D721Med (cell line): ENCODE results near the gene SMAD3.

Source experiments
- DNase-seq: peaks from one replicate; pipeline ENCODE4 v3.0.0; 2011; ENCODE audit warnings: low spot score; ENCODE audit not compliant: insufficient read length
- FAIRE-seq: peaks from 2 replicates; lab custom pipeline; 2011; peaks lifted over from hg19 to GRCh38; lab: Jason Lieb, UNC
- TF ChIP-seq, protein P1 (sequence below): IDR thresholded peaks from 2 replicates; pipeline ENCODE4 v1.5.1; 2012; ENCODE audit warnings: mild to moderate bottlenecking, control low read depth; ENCODE audit not compliant: insufficient read depth; ENCODE audit errors: missing control alignments

SMAD3 gene

DNA sequence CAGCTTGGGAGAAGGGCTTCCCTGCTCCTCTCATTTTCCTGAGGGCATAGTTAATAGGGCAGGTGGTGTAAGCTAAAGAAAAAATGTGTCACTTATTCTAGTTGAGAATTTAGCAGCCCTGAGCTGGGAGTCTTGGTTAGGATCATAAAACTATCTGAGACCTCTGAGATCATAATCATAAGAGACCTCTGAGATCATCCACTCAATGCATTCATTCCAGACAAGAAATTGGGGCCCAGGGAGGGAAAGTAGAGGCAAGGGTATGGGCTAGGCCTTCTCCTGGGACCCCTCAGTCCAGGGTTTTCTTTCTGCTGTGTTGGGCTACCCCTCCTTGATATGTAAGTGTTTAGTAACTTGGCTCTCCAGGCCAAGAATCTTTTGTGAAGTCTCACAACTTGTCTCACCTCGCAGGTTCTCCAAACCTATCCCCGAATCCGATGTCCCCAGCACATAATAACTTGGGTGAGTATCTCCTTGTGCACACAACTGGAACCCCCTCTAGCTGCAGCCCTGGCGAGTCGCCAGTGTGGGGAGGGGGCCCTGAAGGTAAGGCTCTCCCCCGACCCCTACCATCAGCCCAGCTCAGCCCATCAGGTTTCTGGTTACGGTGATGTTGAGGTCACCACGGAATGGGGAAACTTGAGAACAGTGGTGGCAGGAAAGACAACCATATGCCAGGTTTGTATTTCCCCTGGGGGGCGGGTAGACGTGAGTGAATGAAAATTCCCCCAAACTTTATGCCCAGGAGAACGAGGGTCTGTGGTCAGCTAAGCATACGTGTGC lies 104.9 kb downstream of the SMAD3 start:
- TF ChIP-seq, protein P1, sequence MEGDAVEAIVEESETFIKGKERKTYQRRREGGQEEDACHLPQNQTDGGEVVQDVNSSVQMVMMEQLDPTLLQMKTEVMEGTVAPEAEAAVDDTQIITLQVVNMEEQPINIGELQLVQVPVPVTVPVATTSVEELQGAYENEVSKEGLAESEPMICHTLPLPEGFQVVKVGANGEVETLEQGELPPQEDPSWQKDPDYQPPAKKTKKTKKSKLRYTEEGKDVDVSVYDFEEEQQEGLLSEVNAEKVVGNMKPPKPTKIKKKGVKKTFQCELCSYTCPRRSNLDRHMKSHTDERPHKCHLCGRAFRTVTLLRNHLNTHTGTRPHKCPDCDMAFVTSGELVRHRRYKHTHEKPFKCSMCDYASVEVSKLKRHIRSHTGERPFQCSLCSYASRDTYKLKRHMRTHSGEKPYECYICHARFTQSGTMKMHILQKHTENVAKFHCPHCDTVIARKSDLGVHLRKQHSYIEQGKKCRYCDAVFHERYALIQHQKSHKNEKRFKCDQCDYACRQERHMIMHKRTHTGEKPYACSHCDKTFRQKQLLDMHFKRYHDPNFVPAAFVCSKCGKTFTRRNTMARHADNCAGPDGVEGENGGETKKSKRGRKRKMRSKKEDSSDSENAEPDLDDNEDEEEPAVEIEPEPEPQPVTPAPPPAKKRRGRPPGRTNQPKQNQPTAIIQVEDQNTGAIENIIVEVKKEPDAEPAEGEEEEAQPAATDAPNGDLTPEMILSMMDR = no peak

DNA sequence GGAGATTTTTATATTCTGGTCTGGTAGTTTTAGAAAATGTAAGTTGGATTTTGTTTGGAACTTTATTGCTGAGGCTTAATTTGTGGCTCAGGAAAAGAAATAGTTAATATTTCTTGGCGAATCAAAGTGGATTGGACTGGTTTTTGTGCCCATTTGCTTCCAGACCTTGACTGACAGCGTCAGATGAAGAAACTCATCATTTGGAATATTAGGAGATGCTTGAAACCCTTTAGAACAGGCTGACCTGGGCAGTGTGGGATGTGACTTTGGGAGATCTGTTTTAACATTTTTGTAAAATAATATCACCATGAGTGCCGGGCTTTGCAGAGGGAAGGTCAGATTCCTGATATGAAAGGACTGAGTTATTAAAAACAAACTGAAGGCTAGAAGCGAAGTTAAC lies 106.1 kb downstream of the SMAD3 start:
- no peak for DNase-seq
- no peak for FAIRE-seq
- TF ChIP-seq, protein P1 = no peak

More for the DNA sequence above, 104.9 kb downstream of the SMAD3 start:
- no peak for FAIRE-seq
- no peak for DNase-seq

DNA sequence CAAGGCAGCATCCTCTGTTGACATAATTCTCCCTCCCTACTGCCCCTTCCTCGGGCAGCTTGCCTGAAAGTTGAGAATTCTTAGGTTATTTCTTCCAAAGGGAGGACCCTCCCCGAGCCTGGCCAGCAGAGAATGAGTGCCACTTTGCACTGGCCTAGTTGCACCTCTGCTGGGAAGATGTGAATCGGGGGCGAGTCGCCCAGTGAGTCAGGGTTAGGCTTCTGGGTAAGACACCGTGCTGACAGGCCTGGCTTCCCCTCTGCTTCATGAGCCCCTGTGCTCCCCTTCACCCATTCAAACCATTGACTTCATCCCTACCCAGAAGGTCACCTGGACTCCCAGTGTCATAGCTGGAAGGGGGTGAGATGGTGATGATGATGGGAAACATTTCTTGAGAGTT lies 106.8 kb downstream of the SMAD3 start:
- TF ChIP-seq, protein P1 = no peak
- FAIRE-seq = no peak
- DNase-seq = no peak

DNA sequence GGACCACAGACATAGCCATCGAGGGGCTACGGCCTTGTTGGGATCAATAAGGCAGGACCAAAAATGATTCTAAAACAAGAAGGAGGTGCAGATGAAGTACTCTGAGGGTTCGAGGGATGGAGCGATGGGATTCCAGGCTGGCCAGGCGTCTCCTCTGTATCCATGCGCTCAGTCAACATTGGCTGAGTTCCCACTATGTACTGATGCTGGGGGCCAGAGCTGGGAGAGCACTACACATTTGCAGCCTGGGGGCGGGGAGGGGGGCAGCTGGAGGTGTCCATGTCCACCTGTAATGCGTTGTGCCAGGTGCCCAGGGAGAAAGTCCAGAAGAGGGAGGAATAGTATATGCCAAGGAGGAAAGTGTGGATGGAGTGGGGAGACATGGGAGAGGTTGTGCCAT lies 107.6 kb downstream of the SMAD3 start:
- DNase-seq (no peak), FAIRE-seq (no peak)
- TF ChIP-seq, protein P1 = no peak

DNA sequence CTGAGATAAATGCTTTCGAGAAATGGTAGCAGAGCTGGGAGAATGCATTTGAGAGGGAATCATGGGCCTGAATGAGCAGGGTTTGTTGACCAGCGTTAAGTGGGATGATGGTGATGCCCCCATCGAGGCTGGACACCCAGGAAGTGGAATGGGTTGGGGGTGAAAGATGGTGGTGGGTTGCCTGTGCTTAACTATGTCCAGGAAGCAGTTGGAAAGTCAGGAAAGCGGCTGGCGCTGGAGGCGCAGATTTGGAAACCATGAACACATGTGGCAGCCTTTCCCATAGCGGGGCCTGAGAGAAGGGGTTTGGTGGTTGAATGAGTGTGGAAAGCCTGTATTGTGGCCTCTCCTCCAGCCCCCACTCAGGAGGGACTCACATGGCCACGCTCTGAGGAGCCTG lies 108.4 kb downstream of the SMAD3 start:
- FAIRE-seq = no peak
- DNase-seq = no peak
- TF ChIP-seq, protein P1 = no peak

DNA sequence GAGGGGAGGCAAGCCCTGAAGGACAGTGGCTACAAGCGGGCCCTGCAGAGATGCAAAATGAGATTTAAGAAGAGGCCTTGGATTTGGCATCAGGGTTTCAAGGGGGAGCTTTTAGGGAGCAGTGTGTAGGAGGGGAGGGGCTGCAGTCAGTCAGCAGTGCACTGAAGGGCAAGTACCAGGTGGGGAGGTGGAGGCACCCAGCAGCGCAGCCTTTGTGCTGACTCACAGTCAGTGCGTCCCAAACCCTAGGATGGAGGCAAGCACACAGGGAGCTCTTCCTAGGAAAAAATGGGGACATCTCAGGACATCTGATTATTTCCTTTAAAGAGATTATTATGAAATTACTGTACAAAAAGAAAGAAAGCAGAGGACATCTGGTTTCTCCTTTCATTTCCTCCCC lies 109.0 kb downstream of the SMAD3 start:
- DNase-seq (no peak), FAIRE-seq (no peak)
- TF ChIP-seq, protein P1 = no peak

DNA sequence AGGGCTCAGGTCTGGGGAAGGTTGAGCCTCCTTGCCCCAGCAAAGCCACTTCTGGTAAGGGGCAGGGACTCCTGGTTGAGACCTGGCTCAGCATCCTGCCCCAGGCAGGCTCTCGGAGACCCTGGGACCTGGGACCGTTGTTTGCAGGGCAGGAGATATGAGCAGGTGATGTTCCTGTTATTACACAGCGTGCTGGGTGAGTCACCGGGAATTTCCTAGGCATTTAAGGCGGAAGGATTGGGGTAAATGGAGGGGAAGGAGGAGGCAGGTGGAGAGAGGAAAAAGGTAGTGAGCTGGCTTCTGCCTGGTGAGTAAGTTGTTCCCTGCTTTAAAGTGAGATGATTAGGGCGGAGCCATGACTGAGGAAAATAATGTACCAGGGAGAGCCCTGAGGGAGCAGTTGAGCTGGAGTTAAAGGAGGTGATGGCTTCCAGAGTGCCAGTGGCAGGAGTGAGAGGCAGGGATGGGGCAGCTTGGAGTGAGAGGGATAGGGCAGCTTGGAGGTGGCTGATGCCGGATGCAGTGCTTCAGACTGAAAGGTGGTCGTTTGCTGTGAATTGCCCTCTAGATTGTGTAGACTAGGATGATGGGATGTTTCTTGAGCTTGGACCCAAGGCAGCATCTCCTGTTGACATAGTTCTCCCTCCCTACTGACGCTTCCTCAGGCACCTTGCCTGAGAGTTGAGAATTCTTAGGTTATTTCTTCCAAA lies 109.6 kb downstream of the SMAD3 start:
- FAIRE-seq (no peak), DNase-seq (no peak)
- TF ChIP-seq, protein P1 = no peak
